ENCODE results near the gene FCER2.
"Not testable (repeated sequence)": the region's sequence is repeated elsewhere in the genome, so short reads cannot be mapped to it uniquely, and the experiment has no call there.

Gene FCER2

GRCh38 chr19:7647156-7647555 lies 54.8 kb downstream of the FCER2 start:
- no peak for DNase-seq (ENCODE audit: low read depth in 3 of 3)

DNA sequence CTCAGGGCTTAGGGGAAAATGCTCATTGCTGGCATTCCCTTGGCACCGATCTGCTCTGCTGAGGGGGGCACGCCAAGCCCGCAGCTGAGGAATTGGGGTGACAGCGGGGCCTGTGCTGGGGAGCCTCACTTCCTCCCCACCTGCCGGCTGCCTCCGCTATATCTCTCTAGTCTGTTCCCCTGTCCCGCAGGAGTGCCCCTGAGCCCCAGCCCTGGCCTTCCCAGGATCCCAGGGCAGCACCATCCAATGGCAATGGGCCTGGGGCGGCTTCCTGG lies 55.6 kb downstream of the FCER2 start:
- DNase-seq (ENCODE audit: low read depth in 3 of 3) = no peak

DNA sequence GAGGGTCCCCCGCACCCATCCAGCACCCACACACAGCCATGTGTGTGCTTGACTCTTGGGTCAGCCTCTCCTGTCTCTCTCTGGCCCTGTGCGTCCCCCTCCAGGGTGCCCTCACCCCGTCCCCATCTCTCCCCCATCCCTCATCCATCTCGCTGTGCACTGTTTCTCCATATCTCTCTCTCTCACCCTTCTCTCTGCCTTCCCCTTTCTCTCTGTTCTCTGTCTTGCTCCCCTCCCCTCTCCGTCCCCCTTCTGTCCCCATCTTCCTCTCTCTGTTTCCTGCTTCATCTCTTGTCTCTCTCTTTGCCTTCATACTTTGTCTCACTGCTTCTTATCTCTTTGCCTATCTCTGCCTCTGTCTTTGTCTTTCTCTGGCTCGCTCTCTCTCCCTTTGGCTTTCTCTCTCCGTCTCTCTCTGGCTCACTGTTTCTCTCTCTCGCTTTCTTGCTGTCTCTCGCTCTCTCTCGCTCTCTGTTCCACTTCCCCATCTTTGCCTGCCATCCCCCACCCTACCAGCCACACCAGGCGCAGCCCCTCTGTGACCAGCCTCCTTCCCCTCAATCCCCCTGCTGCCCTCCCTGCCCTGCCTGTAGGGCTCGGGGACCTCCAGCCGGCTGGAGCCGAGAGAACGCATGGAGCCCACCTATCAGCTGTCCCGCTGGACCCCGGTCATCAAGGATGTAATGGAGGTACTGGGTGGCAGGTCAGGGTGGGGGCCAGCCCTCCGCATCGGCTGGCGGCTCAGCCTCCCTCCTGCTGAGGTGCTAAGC lies 56.1 kb downstream of the FCER2 start:
- DNase-seq (ENCODE audit: low read depth in 3 of 3) = no peak

DNA sequence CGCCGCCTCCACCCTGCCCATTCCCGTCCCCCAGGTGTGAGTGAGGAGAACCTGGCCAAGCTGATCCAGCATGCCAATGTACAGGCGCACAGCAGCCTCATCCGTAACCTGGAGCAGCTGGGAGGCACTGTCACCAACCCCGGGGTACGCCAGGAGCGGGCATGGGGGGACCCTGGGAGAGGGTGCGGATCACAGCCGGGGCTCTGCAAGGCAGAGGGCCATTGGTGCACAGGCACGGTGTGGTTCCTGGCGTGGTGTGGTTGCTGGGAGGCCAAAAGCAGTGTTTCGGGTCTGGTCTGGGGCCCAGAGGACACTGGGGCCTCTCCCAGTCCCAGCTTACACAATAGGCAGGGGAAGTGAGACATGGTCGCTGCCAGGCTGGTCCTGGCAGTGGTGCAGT lies 56.8 kb downstream of the FCER2 start:
- DNase-seq (ENCODE audit: low read depth in 3 of 3) = no peak

DNA sequence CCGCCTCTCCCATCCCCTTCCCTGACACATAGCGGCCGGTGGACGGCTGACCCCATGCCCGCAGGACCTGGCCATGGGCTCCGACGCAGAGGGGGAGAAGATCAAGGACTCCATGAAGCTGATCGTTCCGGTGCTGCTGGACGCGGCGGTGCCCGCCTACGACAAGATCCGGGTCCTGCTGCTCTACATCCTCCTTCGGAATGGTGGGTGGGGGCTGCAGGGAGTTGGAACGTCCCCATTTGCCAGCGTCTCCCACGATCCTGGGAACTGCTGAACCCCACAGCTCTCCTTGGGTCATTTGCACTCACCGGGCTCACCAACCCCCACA lies 57.4 kb downstream of the FCER2 start:
- DNase-seq (ENCODE audit: low read depth in 3 of 3) = no peak

GRCh38 chr19:7643629-7644549 lies 58.0 kb downstream of the FCER2 start:
- not testable (repeated sequence) for DNase-seq (ENCODE audit: low read depth in 3 of 3)

- DNase-seq (ENCODE audit: low read depth in 3 of 3) = no peak
Observed at GRCh38 chr19:7643031-7643415, 58.9 kb downstream of the FCER2 start.

GRCh38 chr19:7642295-7643030 lies 59.5 kb downstream of the FCER2 start:
- DNase-seq (ENCODE audit: low read depth in 3 of 3) = no peak

DNA sequence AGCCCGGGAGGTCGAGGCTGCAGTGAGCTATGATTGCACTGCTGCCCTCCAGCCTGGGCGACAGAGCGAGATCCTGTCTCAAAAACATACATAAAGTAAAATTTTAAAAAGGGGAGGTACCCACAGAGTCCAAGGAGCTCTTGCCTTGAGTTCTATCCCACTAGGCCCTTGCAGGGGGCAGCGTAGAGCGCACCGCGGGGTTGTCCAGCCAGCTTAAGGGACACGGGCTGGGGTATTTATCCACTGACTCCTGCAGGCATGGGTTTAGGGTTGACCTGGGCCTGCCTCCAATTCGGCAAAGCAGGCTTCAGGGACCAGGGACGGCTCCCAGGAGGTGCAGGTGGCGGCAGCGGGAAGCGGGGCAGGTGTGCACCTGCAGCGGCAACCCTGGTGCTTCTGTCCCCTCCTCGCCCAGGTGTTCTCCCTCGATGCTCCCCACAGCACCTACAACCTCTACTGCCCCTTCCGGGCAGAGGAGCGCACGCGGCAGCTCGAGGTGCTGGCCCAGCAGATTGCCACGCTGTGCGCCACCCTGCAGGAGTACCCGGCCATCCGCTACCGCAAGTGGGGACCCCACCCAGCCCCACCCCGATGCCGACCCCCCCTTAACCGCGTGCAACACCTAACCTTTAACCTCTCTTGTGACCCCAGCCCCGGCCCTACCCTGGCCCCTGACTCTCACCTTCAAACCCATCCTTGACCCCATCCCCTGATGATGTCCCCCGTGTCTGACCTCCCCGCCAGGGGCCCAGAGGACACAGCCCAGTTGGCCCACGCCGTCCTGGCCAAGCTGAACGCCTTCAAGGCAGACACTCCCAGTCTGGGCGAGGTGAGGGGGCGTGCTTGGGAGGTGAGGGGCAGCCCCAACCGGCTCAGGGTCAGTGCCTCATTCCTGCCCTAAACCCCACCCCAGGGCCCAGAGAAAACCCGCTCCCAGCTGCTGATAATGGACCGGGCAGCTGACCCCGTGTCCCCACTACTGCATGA lies 60.3 kb downstream of the FCER2 start:
- no peak for DNase-seq (ENCODE audit: low read depth in 3 of 3)

GRCh38 chr19:7640803-7641202 lies 61.1 kb downstream of the FCER2 start:
- DNase-seq (ENCODE audit: low read depth in 3 of 3) = no peak

DNA sequence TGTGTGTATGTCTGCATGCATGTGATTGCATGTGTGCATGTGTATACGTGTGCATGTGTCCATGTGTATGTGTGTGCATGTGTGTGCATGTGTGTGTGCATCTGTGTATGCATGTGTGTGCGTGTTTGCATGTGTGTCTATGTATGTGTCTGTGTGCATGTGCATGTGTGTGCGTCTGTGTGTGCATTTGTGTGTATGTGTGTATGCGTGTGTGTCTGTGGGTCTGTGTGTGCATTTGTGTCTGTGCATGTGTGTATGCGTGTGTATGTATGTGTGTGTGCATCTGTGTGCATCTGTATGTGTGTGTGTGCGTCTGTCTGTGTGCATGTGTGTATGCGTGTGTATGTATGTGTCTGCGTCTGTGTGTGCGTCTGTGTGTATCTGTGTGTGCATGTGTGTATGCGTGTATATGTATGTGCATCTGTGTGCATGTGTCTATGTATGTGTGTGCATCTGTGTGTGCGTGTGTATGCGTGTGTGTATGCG lies 62.0 kb downstream of the FCER2 start:
- no peak for DNase-seq (ENCODE audit: low read depth in 3 of 3)

DNA sequence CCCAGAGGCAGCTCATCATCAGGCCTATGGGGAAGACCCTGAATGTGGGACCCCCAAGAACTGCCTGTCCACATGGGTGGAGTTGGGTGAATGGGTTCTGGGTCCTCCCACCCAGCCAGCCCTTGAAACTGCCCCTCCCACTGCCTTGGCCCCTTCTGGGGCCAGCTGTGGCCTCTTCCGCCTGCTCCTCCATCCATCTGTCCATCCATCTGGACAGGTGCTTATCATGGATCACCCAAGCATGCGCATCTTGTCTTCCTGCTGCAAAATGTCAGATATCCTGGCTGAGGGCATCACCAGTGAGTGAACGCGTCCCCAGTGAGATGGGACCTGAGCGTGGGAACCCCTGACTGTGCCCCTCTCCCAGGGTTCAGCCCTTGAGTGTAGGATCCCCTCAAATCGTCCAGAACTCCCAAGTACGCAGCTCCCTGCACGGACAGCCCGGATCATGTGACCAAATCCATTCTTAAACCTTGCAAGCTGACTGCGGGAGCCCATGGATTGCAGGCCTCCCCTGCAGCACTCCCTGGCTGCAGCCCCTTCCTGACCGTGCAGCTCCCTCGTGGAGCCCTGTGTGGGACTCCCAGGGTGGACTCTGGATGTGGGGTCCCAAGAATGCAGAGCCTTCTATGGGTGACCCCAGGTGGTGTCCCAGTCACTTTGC lies 63.0 kb downstream of the FCER2 start:
- DNase-seq (ENCODE audit: low read depth in 3 of 3) = no peak

Measured in stimulated activated CD4-positive, alpha-beta T cell treated with anti-CD3 and anti-CD28 coated beads, TNF-alpha, amount 100 ng/mL, for 24 hours (primary cell).